HEK293 (cell line): Measurements from ENCODE around the gene CENPM.

ENCODE experiments used
- CTCF ChIP-seq: fragments of 450-650 bp; formaldehyde crosslinking; IDR thresholded peaks from 2 replicates; pipeline ENCODE4 v1.5.1; 2016; ENCODE audit warnings: missing biosample characterization, missing genetic modification characterization
- KLF16 ChIP-seq: fragments of 450-650 bp; formaldehyde crosslinking; IDR thresholded peaks from 2 replicates; pipeline ENCODE4 v1.5.1; 2017; ENCODE audit warnings: missing biosample characterization, missing genetic modification characterization
- TCF7L2 ChIP-seq: IDR thresholded peaks from 2 replicates; pipeline ENCODE4 v1.6.1; 2011; ENCODE audit warnings: low read depth, mild to moderate bottlenecking, inconsistent platforms, low read length, moderate library complexity, borderline replicate concordance
- ZBTB49 ChIP-seq: fragments of 450-650 bp; formaldehyde crosslinking; IDR thresholded peaks from 2 replicates; pipeline ENCODE4 v1.5.1; 2016; ENCODE audit warnings: missing biosample characterization, missing genetic modification characterization, low read depth
- ZNF121 ChIP-seq: fragments of 450-650 bp; formaldehyde crosslinking; IDR thresholded peaks from 2 replicates; pipeline ENCODE4 v1.5.1; 2016; ENCODE audit warnings: missing biosample characterization, missing genetic modification characterization
- ZNF132 ChIP-seq: fragments of 450-650 bp; formaldehyde crosslinking; IDR thresholded peaks from 2 replicates; pipeline ENCODE4 v1.5.1; 2017; ENCODE audit warnings: missing biosample characterization, missing genetic modification characterization, borderline replicate concordance
- ZNF138 ChIP-seq: fragments of 450-650 bp; formaldehyde crosslinking; IDR thresholded peaks from 2 replicates; pipeline ENCODE4 v1.5.1; 2016; ENCODE audit warnings: missing biosample characterization, missing genetic modification characterization, borderline replicate concordance
- ZNF239 ChIP-seq: fragments of 450-650 bp; formaldehyde crosslinking; IDR thresholded peaks from 2 replicates; pipeline ENCODE4 v1.5.1; 2016; ENCODE audit warnings: missing biosample characterization, missing genetic modification characterization
- ZNF302 ChIP-seq: fragments of 450-650 bp; formaldehyde crosslinking; IDR thresholded peaks from 2 replicates; pipeline ENCODE4 v1.5.1; 2016; ENCODE audit warnings: missing biosample characterization, missing genetic modification characterization, low read depth
- ZNF549 ChIP-seq: fragments of 450-650 bp; IDR thresholded peaks from 2 replicates; pipeline ENCODE4 v1.5.1; 2018; ENCODE audit warnings: missing biosample characterization, missing genetic modification characterization, mild to moderate bottlenecking, inconsistent platforms, moderate library complexity
- ZNF555 ChIP-seq: fragments of 450-650 bp; formaldehyde crosslinking; conservative IDR thresholded peaks from 2 replicates; pipeline ENCODE4 v1.5.1; 2017; ENCODE audit warnings: missing biosample characterization, mild to moderate bottlenecking, missing genetic modification characterization, inconsistent platforms
- ZNF830 ChIP-seq: fragments of 450-650 bp; IDR thresholded peaks from 2 replicates; pipeline ENCODE4 v1.5.0; 2018; ENCODE audit warnings: missing biosample characterization, missing genetic modification characterization, low read depth, mild to moderate bottlenecking, moderate library complexity

GRCh38 chr22:41913040-41913719 is 33.8 kb downstream of the CENPM start:
- TF ChIP-seq ZNF555 (tag by site-specific recombination) (no peak), ZNF302 (tag by site-specific recombination) (no peak), ZNF239 (tag by site-specific recombination) (no peak), TCF7L2 (no peak), ZBTB49 (tag by site-specific recombination) (no peak), CTCF (no peak), KLF16 (tag by site-specific recombination) (no peak), ZNF830 (tag by site-specific recombination) (no peak), ZNF121 (tag by site-specific recombination) (no peak), ZNF138 (tag by site-specific recombination) (no peak), ZNF549 (tag by site-specific recombination) (no peak), ZNF132 (no peak)
